Ammon's horn (tissue), 1 donor: ENCODE measurements around the gene PDE4D.

Experiments used
- DNase-seq: peaks from one replicate; pipeline ENCODE4 v3.0.0-alpha.2; 2016; ENCODE audit warnings: low spot score

PDE4D gene

GRCh38 chr5:59655693-59656309, 237.7 kb downstream of the PDE4D start:
- no peak for DNase-seq

GRCh38 chr5:59654691-59655090, 238.8 kb downstream of the PDE4D start:
- DNase-seq: no peak

- DNase-seq: no peak
Observed at GRCh38 chr5:59652449-59652848, 241.1 kb downstream of the PDE4D start.

- DNase-seq: no peak
Observed at GRCh38 chr5:59648949-59649921, 244.3 kb downstream of the PDE4D start.

- no peak for DNase-seq
Observed at GRCh38 chr5:59648038-59648831, 245.3 kb downstream of the PDE4D start.

- no peak for DNase-seq
Observed at GRCh38 chr5:59645380-59645779, 248.1 kb downstream of the PDE4D start.

GRCh38 chr5:59640411-59640810, 253.1 kb downstream of the PDE4D start:
- DNase-seq: no peak

GRCh38 chr5:59637884-59638580, 255.5 kb downstream of the PDE4D start:
- DNase-seq: no peak

GRCh38 chr5:59629561-59629960, 264.0 kb downstream of the PDE4D start:
- DNase-seq: no peak

- no peak for DNase-seq
Observed at GRCh38 chr5:59628062-59628828, 265.3 kb downstream of the PDE4D start.

- no peak for DNase-seq
Observed at GRCh38 chr5:59624898-59625297, 268.6 kb downstream of the PDE4D start.

GRCh38 chr5:59622848-59623247, 270.7 kb downstream of the PDE4D start:
- DNase-seq: no peak

- no peak for DNase-seq
Observed at GRCh38 chr5:59621477-59621876, 272.0 kb downstream of the PDE4D start.

- DNase-seq: no peak
Observed at GRCh38 chr5:59620535-59621212, 272.9 kb downstream of the PDE4D start.

GRCh38 chr5:59618644-59619043, 274.9 kb downstream of the PDE4D start:
- no peak for DNase-seq

GRCh38 chr5:59617186-59617771, 276.2 kb downstream of the PDE4D start:
- no peak for DNase-seq

- no peak for DNase-seq
Observed at GRCh38 chr5:59616413-59616812, 277.1 kb downstream of the PDE4D start.

- no peak for DNase-seq
Observed at GRCh38 chr5:59615272-59615671, 278.3 kb downstream of the PDE4D start.

- no peak for DNase-seq
Observed at GRCh38 chr5:59609501-59610265, 283.8 kb downstream of the PDE4D start.
